Activated CD4-positive, alpha-beta T cell treated with anti-CD3 and anti-CD28 coated beads, Interleukin-2, Interleukin-6, amounts not matched to agents 100 ng/mL and 50 ng/mL, durations not matched to agents 16 hours and 8 hours (primary cell): ENCODE results near the gene KIF5B.
"Not testable (repeated sequence)": the region's sequence is repeated elsewhere in the genome, so short reads cannot be mapped to it uniquely, and the experiment has no call there.

Experiments used
- DNase-seq: peaks from one replicate; pipeline ENCODE4 v3.0.0-alpha.2; 2020

KIF5B gene

DNA sequence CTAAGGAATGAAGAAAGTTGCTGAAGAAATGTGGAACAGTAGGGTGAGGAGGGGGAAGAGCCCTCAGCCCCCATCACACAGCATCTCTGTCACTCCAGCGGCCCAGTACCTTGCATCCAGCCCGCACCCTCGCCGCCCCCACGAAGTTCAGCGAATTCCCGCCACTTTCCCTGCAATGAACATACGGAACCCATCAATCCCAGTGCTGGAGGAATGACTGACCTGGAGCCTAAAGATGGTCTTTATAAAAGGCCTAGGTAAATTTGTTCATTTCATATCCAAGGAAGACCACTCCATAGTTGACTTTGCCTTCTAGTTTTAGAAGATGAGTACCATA lies 779 bp upstream of the KIF5B start:
- no peak for DNase-seq

- peak; percentile 68 for DNase-seq
Measured at GRCh38 chr10:32055478-32056135, 618 bp downstream of the KIF5B start.

- DNase-seq, result peak; percentile 20
Measured at GRCh38 chr10:32054094-32054493, 2.1 kb downstream of the KIF5B start.

DNA sequence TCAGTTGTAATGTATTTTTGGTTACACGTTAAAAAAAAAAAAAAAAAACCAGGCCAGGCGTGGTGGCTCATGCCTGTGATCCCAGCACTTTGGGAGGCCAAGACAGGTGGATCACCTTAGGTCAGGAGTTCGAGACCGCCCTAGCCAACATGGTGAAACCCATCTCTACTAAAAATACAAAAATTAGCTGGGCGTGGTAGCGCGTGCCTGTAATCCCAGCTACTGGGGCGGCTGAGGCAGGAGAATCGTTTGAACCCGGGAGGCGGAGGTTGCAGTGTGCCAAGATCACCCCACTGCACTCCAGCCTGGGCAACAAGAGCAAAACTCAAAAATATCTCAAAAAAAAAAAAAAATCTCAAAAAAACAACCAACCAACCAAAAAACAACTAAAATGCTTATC lies 2.8 kb downstream of the KIF5B start:
- DNase-seq, result not testable (repeated sequence)

DNA sequence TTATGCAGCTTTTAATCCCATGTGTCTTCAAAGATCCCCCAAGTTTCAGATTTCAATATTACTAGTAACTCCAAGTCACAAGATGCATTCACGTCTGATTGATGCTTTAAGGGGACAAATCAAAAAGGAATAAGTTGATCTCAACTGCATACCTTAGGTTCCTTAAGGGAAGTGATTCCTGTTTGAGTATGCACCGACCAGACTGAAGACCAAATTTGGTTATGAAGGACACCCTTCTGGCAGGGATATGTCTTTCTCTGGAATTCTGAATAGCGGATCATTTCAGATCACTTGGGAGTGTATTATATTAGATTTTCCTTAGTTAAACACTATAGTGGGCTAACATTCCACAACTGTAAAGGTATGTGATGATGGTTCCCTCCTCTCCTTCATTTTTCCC lies 4.3 kb downstream of the KIF5B start:
- DNase-seq, result no peak

GRCh38 chr10:32050177-32050576 lies 6.0 kb downstream of the KIF5B start:
- no peak for DNase-seq

GRCh38 chr10:32049113-32049512 lies 7.1 kb downstream of the KIF5B start:
- no peak for DNase-seq

DNA sequence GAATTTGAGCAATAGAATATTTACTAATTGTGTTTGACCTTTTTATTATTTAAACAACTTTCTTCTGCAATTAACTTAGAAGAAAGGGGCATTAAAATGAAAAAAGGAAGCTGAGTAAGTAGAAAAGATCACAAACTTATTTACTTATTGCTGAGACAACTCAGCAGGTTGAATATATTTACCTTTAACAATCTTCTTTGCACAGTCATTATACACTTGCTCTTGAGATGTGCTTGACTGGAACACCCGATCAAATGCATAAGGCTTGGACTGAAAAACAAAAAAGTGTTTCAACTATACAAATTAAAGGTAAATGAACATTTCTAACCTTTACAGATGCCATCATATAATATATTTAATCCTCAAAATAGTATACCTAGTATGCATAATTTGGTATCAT lies 7.9 kb downstream of the KIF5B start:
- DNase-seq, result no peak

DNA sequence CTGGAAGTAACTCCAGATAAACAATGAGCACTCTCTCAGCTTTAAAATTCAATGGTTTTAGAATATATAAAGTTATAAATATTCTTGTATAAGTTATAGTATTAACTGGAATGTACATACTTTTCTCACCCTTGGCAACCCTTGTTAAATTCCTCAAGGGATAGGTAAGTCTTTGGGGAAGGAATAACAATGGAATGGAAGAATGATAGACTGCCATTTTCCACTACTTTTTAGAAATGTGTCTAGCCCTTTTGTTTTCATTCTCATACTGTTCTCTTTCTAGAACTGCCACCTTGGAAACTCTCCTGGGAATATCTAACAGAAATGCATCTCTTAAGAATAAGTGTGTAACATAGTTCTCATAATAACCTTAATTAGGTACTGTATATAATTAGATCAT lies 8.3 kb downstream of the KIF5B start:
- DNase-seq, result no peak

- no peak for DNase-seq
Measured at GRCh38 chr10:32046151-32046550, 10.1 kb downstream of the KIF5B start.

- not testable (repeated sequence) for DNase-seq
Measured at GRCh38 chr10:32042730-32043129, 13.5 kb downstream of the KIF5B start.

- DNase-seq, result no peak
Measured at GRCh38 chr10:32041290-32042028, 14.8 kb downstream of the KIF5B start.

DNA sequence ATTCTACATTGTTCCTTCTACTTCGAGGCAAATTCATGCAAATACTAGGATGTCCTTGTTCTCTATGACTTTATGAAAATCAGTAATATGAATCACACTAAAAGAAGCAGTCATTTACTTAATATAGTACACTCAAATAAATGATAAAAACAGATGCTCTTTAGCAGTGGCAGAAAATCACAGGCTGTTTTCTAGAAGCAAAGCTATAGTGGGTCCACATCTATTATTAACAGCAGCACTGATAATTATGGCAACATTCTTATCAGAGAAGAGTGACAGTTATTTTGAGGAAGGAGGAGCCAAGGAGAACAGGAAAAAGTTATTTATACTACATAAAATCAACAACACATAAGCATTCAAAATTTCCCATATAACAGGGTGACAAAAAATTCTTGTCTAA lies 16.5 kb downstream of the KIF5B start:
- DNase-seq, result no peak

DNA sequence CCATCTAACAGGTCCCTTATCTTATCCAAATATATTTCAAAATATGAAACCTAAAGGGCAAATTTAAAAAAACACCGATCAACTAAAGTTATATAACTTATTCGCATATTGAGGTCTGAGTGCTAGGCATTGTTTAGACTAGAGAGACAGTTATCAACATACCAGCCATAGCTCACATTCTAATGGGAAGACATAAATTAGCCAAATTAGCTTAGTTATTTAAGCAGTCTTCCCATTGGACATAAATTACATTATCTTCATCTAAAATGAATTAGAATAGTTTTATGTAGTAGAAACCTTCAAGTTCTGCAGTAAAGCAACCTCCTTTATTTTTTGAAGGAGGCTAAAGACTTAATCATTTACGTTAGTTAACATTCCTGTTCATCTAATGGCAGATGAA lies 17.4 kb downstream of the KIF5B start:
- DNase-seq, result no peak

- DNase-seq, result no peak
Measured at GRCh38 chr10:32036922-32037321, 19.3 kb downstream of the KIF5B start.

DNA sequence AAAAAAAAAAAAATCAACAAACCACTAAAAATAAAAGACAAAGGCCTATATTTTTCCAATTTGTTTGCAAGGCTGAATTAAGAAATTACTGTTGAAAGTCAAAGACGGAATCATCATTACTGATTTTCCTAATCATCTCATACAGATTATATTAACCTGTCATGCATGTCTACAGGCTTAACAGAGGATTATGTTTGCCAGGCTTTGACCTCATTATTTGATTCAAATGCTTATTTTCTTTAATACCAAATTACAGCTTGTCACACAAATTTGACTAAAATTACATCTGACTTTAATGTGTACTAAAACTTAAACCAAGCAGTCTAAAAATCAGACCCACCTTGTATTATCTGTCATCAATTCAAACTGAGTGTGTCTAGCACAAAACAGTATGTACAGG lies 21.2 kb downstream of the KIF5B start:
- DNase-seq, result no peak

DNA sequence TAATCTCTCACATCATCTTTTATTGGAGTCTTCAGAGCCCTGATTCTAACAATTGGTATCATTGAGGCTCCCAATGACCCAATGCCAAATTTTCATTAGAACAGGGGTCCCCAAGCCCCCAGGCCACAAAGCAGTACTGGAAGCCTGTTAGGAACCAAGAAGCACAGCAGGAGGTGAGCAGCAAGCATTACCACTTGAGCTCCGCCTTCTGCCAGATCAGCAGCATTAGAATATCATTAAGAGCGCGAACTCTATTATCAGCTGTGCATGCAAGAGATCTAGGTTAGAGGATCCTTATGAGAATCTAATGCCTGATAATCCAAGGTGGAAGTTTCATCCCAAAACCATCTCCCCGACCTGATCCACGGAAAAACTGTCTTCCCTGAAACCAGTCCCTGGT lies 23.1 kb downstream of the KIF5B start:
- no peak for DNase-seq

- DNase-seq, result no peak
Measured at GRCh38 chr10:32031920-32032319, 24.3 kb downstream of the KIF5B start.

DNA sequence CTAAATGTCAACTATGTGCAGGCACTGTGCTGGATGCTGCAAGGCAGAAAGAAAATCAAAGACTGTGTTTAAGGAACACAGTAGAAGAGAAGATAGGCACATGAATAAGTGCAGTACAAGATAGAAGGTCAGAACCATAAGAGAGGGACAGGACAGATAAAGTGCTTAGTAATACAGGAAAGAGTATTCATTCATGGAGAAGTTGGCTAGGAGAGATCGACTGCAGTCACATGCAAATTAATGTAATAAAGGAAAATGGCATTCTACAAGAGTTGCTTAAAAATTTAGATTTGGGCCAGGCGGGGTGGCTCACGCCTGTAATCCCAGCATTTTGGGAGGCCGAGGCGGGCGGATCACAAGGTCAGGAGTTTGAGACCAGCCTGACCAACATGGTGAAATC lies 24.8 kb downstream of the KIF5B start:
- DNase-seq, result no peak

DNA sequence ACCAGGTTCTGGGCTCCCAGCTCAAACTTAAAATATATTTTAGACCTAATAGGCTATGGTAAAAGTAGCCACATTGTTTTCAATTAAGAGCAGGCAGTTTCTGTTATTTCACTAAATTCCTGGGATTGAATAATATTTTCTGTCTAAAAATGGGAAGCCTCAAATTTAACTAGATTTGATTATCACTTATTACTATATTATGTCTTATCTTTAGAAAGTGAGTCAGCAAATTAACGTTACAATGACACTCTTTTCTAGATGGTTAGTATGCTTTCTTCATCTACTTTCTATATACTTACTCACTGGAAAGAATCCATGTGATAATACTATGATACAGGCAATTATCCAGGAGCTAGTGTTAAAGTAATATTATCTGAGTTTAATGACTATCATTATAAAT lies 27.5 kb downstream of the KIF5B start:
- no peak for DNase-seq

DNA sequence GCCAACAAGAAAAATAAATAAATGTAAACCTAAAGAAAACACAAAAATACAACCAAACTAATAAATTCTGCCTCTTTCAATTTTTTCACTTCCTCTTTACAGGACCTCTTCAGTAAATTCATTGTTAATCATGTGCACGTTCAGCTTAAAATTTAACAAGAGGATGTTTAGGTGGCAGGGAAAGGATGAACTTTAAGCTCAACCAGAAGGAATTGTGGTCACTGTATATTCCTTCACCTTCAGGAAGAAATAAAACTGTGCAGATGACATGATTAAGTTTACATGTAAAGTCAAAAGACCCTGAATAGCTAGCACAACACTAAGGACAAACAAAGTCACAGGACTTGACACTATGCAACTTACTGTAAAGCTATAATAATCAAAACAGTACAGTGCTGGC lies 33.0 kb downstream of the KIF5B start:
- no peak for DNase-seq

DNA sequence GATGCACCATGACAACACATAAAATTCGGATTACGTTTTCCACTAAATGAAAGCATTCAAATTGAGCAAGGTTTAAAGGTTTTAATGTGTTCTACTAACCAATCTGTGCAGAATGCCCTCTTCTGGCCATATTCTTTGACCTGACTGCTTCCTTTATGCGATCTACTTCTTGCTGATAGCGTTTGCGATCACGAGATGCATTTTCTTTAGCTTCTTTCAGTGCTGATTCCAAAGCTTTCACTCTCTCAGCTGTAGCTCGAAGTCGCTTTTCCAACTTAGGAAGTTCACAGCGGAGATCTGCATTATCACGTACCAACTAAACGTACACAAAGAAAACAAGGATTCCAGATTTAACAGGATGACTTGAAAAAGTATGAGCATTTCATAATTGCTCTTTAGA lies 39.2 kb downstream of the KIF5B start:
- DNase-seq, result no peak

GRCh38 chr10:32015386-32015785 lies 40.8 kb downstream of the KIF5B start:
- no peak for DNase-seq

DNA sequence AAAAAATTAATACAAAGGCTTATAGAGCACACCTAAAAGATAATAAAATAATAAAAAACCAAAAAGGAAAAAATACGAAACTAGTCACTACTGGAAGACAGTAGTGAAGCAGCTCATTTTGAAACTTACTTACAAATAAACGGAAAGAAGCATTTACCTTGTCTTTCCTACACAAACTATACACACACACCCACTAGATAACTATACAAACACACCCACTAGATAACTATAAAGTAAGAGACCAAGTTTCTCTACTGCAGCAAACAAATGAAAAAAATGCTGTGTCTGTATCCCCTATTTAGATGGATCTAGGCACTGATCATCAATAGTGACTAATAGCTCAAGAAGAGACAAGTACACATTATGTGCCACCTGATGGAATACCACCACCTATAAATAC lies 49.2 kb downstream of the KIF5B start:
- DNase-seq, result no peak

DNA sequence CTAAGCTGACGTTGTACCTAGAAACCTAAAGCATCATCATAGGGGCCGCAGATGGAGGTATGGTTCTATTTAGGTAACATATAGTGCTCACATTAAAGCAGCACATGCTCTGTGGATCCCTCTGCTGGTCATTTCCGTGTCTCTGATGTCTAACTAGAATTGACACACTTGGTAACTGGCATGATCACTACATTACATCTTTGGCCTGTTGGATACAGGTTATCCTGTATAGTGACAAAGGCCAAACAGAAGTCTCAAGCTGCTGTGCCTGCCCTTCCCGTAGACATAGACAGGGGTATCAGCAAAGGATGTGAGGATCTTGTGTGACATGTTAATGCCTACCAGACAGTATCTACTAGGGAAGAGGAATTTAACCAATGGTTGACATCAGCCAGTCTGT lies 51.2 kb downstream of the KIF5B start:
- DNase-seq, result peak; percentile 52
